K562 (cell line): ENCODE measurements around the gene FATE1. TPM values are rescaled to one million over a fixed set of nuclear protein-coding genes. Genes with fewer than 3 reads are reported as not detected.

Source experiments
- BHLHE40 ChIP-seq: IDR thresholded peaks from 2 replicates; pipeline ENCODE4 v1.6.1; 2011; ENCODE audit warnings: low read length, improper control_type of control experiment
- CEBPG ChIP-seq, 3 experiments: fragments of 200-800 bp in 1 of 3; sonication (Bioruptor generic) in 1 of 3; sonication (generic) in 1 of 3; formaldehyde crosslinking in 1 of 3; IDR thresholded peaks in 2 of 3; conservative IDR thresholded peaks in 1 of 3; 2 replicates each; pipeline versions ENCODE4 v1.6.1 to v1.8.0; 2016 to 2022; ENCODE audit warnings: missing compliant biosample characterization in 2 of 3, missing genetic modification characterization in 2 of 3, mild to moderate bottlenecking in 1 of 3, missing genetic modification reagents in 1 of 3
- DIDO1 ChIP-seq: fragments of 450-650 bp; IDR thresholded peaks from 2 replicates; pipeline ENCODE4 v1.6.1; 2016; ENCODE audit warnings: low read depth, missing biosample characterization, missing genetic modification characterization
- MEF2D ChIP-seq: conservative IDR thresholded peaks from 2 replicates; pipeline ENCODE4 v1.6.1; 2016; ENCODE audit warnings: low read depth, missing genetic modification characterization, missing compliant biosample characterization
- MGA ChIP-seq: fragments of 450-650 bp; IDR thresholded peaks from 2 replicates; pipeline ENCODE4 v1.6.1; 2016; ENCODE audit warnings: mild to moderate bottlenecking, moderate library complexity
- RFX1 ChIP-seq: fragments of 450-650 bp; IDR thresholded peaks from 2 replicates; pipeline ENCODE4 v1.6.1; 2016; ENCODE audit warnings: mild to moderate bottlenecking, moderate library complexity
- RHOXF2B ChIP-seq: fragments of 250-450 bp; sonication (Bioruptor Pico); conservative IDR thresholded peaks from 2 replicates; pipeline ENCODE4 v1.5.1; 2021
- SRSF3 ChIP-seq: fragments of 200-400 bp; formaldehyde crosslinking; IDR thresholded peaks from 2 replicates; pipeline ENCODE4 v1.6.1; 2016; ENCODE audit warnings: mild to moderate bottlenecking, low read length, moderate library complexity; ENCODE audit not compliant: insufficient read depth
- TSHZ1 ChIP-seq: fragments of 250-450 bp; sonication (Bioruptor Pico); IDR thresholded peaks from 2 replicates; pipeline ENCODE4 v1.4.0; 2020; ENCODE audit warnings: mild to moderate bottlenecking, moderate library complexity
- XRCC4 ChIP-seq: IDR thresholded peaks from one replicate; pipeline ENCODE4 v1.6.1; 2011; ENCODE audit not compliant: insufficient read depth, insufficient read length; ENCODE audit errors: extremely low read depth
- polyA plus RNA-seq, 8 experiments: library from polyadenylated mRNA; depleted of rRNA in 4 of 8; stranded (reverse) in 5 of 8; unstranded in 3 of 8; fragments of >200 nt; fragmentation: Nextera tagmentation in 2 of 8; fragmentation: Illumina TruSeq in 1 of 8; extraction: Ambion mirVana in 2 of 8; extraction: Trizol in 1 of 8; gene quantifications; 2 replicates each; pipeline versions ENCODE4 v1.2.1 to v1.2.3, GENCODE V29; 2011 to 2014; ENCODE audit warnings: inconsistent platforms in 1 of 8, missing spikeins in 1 of 8
- total RNA-seq, 7 experiments: library from RNA; depleted of rRNA in 6 of 7; stranded (reverse); fragments of >200 nt in 6 of 7; fragmentation: Illumina TruSeq in 2 of 7; extraction: Trizol in 2 of 7; gene quantifications; 2 replicates each; pipeline versions ENCODE4 v1.2.1 to v1.2.3, GENCODE V29; 2011 to 2021; ENCODE audit warnings: low replicate concordance in 1 of 7

Gene FATE1
- total and polyA plus RNA-seq, 9 of the 15 experiments (the other 6 are each of a cell fraction or from before 2014, with no cell fraction given) = not detected

- TF ChIP-seq TSHZ1 (no peak), RFX1 (no peak), MGA (no peak), SRSF3 (no peak), XRCC4 (no peak), RHOXF2B (CRISPR knock-in tag) (no peak), BHLHE40 (no peak), MEF2D (tag) (no peak), DIDO1 (tag) (no peak), CEBPG (CRISPR knock-in tag; IDR thresholded peaks at IDR 0.05) (no peak), CEBPG (tag; conservative IDR thresholded peaks at IDR 0.05 in 1 of 2, IDR thresholded peaks at IDR 0.05 in 1 of 2) (no peak)
These were observed 39.6 kb upstream of the FATE1 start (continued) for GRCh38 chrX:151676196-151676595.
